Measurements from ENCODE around the gene LMBR1.

DNA sequence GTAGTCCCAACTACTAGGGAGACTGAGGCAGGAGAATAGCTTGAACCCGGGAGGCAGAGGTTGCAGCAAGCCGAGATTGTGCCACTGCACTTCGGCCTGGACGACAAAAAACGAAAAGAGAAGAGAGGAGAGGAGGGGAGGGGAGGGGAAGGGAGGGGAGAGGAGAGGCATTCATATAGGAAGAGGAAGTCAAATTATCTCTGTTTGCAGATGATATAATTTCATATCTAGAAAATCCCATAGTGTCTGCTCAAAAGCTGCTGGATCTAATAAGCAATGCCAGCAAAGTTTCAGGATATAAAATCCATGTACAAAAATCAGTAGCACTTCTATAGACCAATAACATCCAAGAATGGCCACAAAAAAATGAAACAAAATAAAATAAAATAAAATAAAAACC, 120.3 kb downstream of the LMBR1 start:
- no peak for TF ChIP-seq POLR2AphosphoS5 (IDR thresholded peaks at IDR 0.05; ENCODE audit: low read depth, low read length)
- no peak for TF ChIP-seq POLR2A (IDR thresholded peaks at IDR 0.05; ENCODE audit: low read depth, low read length)
- TF ChIP-seq POU2F2 (IDR thresholded peaks at IDR 0.05; ENCODE audit: low read depth, low read length), result no peak
- no peak for TF ChIP-seq PAX5 (IDR thresholded peaks at IDR 0.05; ENCODE audit: insufficient read depth, low read length, severe bottlenecking)

All from GM12891 (cell line).